H1 (cell line): ENCODE measurements around the gene MAPK1.

Experiments used
- CEBPB ChIP-seq: IDR thresholded peaks from 2 replicates; pipeline ENCODE4 v1.6.1; 2012; ENCODE audit warnings: low read depth, low read length
- CREB1 ChIP-seq: IDR thresholded peaks from 2 replicates; pipeline ENCODE4 v1.6.1; 2012; ENCODE audit warnings: inconsistent platforms
- EP300 ChIP-seq, 2 experiments: IDR thresholded peaks; 1 replicate in 1 of 2; 2 replicates in 1 of 2; pipeline ENCODE4 v1.6.1; 2011 to 2012; ENCODE audit warnings: low read depth in 2 of 2, low read length in 2 of 2, mild to moderate bottlenecking in 2 of 2, borderline replicate concordance in 1 of 2, inconsistent platforms in 1 of 2, moderate library complexity in 1 of 2
- FOSL1 ChIP-seq: IDR thresholded peaks from 2 replicates; pipeline ENCODE4 v1.6.1; 2011; ENCODE audit warnings: mild to moderate bottlenecking, low read depth, low read length, moderate library complexity; ENCODE audit not compliant: insufficient read depth
- POLR2AphosphoS5 ChIP-seq: IDR thresholded peaks from 2 replicates; pipeline ENCODE4 v1.6.1; 2011; ENCODE audit warnings: low read depth, low read length
- RFX5 ChIP-seq: IDR thresholded peaks from 2 replicates; pipeline ENCODE4 v1.6.1; 2011; ENCODE audit warnings: low read depth, low read length, improper control_type of control experiment, borderline replicate concordance
- TF ChIP-seq, protein P1 (sequence below), 3 experiments: IDR thresholded peaks; 1 replicate in 2 of 3; 2 replicates in 1 of 3; pipeline versions ENCODE4 v1.5.1 to v1.6.1; 2011; ENCODE audit warnings: low read length in 3 of 3, mild to moderate bottlenecking in 3 of 3, inconsistent platforms in 2 of 3, low read depth in 1 of 3, moderate library complexity in 1 of 3; ENCODE audit not compliant: insufficient read depth in 1 of 3; ENCODE audit errors: control extremely low read depth in 1 of 3

GRCh38 chr22:21725956-21726649 lies 141.3 kb downstream of the MAPK1 start:
- TF ChIP-seq, protein P1, sequence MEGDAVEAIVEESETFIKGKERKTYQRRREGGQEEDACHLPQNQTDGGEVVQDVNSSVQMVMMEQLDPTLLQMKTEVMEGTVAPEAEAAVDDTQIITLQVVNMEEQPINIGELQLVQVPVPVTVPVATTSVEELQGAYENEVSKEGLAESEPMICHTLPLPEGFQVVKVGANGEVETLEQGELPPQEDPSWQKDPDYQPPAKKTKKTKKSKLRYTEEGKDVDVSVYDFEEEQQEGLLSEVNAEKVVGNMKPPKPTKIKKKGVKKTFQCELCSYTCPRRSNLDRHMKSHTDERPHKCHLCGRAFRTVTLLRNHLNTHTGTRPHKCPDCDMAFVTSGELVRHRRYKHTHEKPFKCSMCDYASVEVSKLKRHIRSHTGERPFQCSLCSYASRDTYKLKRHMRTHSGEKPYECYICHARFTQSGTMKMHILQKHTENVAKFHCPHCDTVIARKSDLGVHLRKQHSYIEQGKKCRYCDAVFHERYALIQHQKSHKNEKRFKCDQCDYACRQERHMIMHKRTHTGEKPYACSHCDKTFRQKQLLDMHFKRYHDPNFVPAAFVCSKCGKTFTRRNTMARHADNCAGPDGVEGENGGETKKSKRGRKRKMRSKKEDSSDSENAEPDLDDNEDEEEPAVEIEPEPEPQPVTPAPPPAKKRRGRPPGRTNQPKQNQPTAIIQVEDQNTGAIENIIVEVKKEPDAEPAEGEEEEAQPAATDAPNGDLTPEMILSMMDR (IDR thresholded peaks at IDR 0.05; ENCODE audit: control extremely low read depth in 1 of 3, insufficient read depth in 1 of 3, low read depth in 1 of 3, low read length in 3 of 3), result no peak
- TF ChIP-seq POLR2AphosphoS5 (no peak), EP300 (IDR thresholded peaks at IDR 0.05; ENCODE audit: borderline replicate concordance in 1 of 2, low read depth in 2 of 2, low read length in 2 of 2) (no peak), CREB1 (no peak), CEBPB (no peak), RFX5 (no peak), FOSL1 (no peak)
